OCI-M2 (cell line): ENCODE results near the gene CSNK2A2.

Source experiments
- DNase-seq: peaks from one replicate; lab custom pipeline; 2025; ENCODE audit not compliant: unreplicated experiment; lab: John Stamatoyannopoulos, UW

CSNK2A2 gene

DNA sequence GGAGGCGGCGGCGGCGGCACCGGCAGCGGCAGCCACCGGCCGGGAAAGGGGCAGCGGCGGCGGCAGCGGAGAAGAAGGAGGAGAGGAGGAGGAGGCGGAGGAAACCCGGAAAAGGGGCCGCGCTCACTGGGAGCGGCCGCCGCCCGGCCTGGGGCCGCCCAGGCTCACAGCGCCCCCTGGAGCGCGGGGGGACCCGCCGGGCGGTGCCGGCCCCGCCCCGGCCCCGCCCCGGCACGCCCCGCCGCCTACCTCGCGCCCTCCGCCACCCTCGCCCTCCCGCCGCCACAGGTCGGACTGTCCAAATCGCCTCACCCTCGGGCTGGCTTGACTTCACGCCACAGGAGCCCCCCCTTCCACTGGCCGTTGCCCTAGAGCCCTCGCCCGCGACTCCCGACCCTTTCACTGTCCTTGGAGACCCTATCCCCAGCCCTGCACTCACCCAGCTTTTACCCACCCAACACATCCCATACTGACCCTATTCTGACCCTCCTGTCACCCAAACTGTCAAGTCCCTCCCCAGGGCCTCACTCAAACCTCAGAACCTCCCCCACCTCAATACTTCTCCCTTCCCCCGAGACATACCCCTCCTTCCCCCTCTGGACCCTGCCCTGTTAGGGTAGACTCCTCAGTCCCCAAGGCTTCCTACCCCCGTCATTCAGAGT is at the start of gene CSNK2A2:
Gene CSNK2A2, minus strand, starts transcription at position 85 of the 662 bp plus-strand sequence. CDS start 370 bp downstream, outside the sequence.
- no peak for DNase-seq

DNA sequence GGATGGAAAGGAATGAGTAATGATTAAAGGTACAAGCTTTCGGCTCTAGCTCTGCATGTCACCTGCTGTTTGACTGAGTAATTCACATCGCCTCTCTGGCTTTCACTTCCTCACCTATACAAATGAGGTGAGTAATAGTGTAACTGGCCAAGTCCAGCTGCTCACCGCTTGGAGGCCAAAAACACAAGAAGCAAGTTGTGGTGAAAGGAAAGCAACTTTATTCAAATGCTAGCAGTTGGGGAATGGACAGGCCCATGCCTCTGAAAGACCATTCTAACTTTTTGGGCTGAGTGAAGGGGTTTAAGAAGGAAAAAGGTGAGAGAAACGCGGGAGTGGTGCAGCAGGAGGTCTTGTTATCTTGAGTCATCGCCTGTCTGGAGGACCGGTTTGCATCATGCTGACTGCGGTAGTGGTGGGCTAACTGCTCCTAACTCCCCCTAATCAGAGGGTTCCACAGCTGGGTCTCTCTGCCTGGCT is 45.7 kb upstream of the CSNK2A2 start:
- no peak for DNase-seq

DNA sequence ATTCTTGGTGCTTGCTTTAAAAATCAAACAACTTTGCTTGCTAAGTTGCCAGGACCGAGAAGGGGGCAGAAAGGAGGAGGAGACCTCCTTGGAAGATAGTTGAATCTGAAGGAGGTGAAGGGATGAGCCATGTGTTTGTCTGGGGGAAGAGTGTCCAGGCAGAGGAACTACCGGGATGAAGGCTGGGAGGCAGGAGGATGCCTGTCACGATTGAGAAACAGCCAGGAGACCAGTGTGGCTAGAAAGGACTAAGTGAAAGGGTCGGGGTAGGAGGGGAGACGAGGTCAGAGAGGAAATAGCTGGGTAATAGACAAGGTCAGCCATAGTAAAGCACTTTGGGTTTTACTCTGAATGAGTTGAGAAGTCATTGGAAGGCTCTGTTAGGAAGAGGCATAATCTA is 38.9 kb upstream of the CSNK2A2 start:
- no peak for DNase-seq

- no peak for DNase-seq
These were observed 38.4 kb upstream of the CSNK2A2 start for GRCh38 chr16:58236231-58236690.

GRCh38 chr16:58235663-58236062 is 37.8 kb upstream of the CSNK2A2 start:
- no peak for DNase-seq

DNA sequence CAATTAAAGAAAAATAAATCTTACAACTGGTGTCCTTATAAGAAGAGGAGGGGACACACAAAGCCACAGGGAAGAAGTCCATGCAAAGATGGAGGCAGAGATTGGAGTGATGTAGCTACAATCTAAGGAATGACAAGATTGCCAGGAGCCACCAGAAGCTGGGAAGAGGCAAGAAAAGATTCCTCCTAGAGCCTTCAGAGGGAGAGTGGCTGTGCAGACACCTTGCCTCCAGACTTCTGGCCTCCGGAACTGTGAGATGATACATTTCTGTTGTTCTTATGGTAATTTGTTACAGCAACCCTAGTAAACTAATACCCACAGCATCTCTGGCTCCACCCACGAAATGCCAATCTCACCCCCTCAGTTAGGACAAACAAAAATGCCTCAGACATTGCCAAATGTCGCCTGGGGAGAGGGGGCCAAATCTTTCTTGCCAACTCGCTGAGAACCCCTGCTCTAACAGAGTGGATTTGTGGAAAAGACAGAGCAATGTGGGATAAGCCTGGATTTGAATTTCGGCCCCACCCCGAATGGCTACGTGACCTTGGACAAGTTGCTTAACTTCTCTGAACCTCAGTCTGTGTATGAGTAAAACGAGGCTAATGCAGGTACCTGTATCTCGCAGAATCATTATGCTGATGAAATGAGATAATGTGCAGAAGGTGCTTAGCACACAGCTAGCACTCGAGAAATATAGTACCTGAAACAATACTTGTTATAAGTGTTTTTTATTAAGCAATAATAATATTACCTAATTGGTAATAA is 37.1 kb upstream of the CSNK2A2 start:
- DNase-seq: no peak

DNA sequence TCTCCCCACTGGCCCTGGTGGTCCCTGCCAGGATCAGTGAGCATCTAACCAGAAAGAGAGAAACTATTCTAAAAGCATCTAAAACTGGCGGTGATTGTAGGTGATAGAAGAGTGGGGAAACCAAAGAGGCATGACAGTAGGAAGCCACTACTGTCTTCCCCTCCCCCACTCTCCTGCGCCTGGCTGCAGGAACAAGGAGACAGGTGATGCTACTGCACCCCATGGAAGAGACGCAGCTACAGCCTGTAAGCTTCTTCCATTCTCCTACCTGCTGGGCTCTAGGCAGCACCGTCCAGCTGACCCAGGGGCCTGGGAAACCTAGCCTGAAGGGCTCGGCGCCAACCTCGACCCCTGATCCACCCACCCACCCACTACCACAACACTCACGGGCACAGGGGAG is 32.4 kb upstream of the CSNK2A2 start:
- no peak for DNase-seq

DNA sequence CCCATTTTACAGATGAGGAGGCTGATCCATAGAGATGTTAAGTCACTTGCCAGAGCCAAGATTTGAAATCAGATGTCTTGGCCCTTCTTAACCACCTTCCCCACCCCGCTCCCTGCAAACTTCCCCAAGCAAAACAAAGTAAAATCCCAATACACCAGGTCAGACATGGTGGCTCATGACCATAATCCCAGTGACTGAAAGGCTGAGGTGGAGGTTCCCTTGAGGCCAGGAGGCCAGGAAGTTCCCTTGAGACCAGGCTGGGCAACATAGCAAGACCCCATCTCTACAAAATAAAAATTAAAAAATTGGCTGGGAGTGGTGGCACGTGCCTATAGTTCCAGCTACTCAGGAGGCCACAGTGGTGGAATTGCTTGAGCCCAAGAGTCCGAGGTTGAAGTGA is 28.9 kb upstream of the CSNK2A2 start:
- DNase-seq: no peak

DNA sequence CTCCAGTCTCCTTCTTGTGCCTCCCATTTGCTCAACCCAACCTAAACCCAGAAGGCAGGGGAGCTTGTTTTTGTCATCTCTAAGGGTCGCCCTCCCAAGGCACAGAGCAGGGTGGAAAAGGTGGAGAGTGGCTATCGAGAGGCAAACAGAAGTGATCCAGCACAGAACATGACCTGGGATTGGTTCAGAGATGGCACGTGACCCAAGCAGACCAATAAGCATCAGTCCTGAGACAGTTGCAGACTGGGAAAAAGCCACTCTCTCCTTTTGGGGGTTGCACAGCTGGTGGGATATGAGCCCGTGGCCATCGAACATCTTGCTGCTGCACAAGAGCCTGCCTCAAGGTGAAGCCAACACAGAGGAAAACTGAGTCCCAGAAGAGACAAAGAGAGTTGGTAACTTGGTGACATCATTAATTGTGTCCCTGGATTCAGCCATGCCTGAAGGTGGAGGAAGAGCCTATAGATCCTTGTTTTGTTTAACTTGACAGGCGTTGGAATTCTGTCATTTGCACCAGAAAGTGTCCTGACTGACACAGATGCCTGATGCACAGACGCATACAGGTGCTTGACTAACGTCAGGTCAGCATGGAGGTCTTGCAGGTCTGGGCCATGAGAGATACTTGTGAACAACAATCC is 28.2 kb upstream of the CSNK2A2 start:
- DNase-seq: no peak

- DNase-seq: no peak
These were observed 24.8 kb upstream of the CSNK2A2 start for GRCh38 chr16:58222532-58223316.

DNA sequence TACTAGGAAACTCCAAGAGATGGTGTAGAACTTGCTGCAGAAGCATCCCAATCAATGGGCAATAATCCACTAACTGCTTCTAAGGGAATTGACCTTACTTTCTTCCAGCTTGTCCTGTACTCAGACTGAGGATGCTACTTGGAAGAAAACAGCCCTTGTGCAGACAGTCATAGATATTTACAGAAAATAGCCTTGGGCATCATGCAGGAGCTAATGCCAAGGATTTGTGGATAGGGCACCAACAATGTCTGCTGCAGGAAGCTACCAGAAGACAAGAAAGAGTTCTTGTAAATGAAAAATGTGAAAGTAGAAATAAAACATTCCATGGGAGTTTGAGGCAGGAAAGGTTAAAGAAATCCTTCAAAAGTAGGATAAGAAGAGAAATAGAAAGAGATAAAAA is 21.5 kb upstream of the CSNK2A2 start:
- no peak for DNase-seq

- DNase-seq: no peak
These were observed 20.9 kb upstream of the CSNK2A2 start for GRCh38 chr16:58218786-58219185.

- no peak for DNase-seq
These were observed 19.5 kb upstream of the CSNK2A2 start for GRCh38 chr16:58217311-58217925.

GRCh38 chr16:58212824-58213655 is 15.1 kb upstream of the CSNK2A2 start:
- DNase-seq: no peak

- DNase-seq: no peak
These were observed 13.9 kb upstream of the CSNK2A2 start for GRCh38 chr16:58211846-58212245.

DNA sequence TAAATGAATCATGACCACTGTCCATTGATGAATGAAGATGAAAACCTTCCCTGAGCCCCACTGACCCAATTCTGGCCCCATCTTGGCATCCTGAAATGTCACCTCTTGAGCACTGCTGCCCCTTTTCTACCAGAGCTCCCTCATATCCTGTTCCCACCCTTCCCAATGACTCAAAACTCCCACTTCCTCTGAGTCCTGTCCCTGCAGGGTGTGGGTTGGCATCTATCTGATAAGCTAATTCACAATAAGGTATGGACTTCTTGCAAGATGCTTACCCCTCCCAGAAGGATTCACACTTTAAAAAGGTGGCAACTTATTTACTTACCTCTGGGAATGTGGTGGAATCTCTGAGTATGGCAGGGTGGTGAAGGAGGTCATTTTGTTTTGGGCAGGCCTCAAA is 13.3 kb upstream of the CSNK2A2 start:
- no peak for DNase-seq

DNA sequence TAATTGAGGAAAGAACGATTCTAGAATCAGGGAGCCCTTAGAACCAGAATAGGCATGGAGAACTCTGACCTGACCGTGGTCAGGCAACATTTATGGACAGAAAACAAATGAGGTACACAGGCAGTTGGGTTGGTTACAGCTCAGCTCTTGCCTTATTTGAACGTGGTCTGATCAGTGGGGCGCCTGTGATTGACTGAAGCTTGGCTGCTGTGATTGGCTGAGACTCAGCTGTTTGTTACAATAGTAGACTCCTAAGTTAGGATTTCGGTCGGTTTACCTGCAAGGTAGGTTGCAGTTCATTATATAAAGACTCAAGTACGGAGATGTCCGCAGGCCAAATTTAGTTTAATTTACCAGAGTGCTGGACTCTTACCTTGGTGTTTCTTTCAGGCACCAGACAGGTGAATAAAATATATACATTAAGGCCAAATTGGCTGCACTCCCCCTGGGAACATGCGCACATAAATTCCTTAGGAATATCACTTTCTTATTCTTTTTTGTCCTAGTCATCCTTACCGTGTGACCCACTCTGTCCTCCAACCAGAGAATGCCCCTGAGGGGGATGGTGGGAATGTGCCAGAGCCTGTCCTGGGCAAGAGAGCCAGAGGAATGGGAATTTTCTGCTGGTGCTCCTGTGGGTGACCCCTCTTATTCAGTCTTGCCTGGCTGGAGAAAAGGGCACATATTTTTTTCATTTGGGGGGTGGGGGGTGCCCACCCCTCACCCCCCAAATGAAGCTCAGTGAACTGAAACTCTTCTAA is 7.5 kb upstream of the CSNK2A2 start:
- DNase-seq: no peak

- DNase-seq: no peak
These were observed 3.3 kb upstream of the CSNK2A2 start for GRCh38 chr16:58201163-58201562.
